IMR-90 (cell line): ENCODE measurements around the gene RASGRF2. TPM values are rescaled to one million over a fixed set of nuclear protein-coding genes. Genes with fewer than 3 reads are reported as not detected.

Source experiments
- ATAC-seq: fragments of 200-7000 bp; cut with Tn5 transposase; 2 replicates; pipeline ENCODE4 v1.9.1; 2020; ENCODE audit warnings: low read depth, mild to moderate bottlenecking, moderate library complexity
- BruUV-seq: library from RNA; stranded (reverse); fragments of 400-500 nt; replicated peaks from 2 replicates; lab custom pipeline; 2021; lab: Mats Ljungman, UMichigan
- CTCF ChIA-PET: fragments of 300-600 bp; formaldehyde crosslinking; extraction: SDS; loops from one replicate; lab custom pipeline; 2021; ENCODE audit warnings: antibody characterized with exemption; lab: Yijun Ruan, JAX
- POLR2A ChIA-PET: fragments of 300-600 bp; sonication (Branson Sonifier 250); formaldehyde crosslinking; loops from one replicate; lab custom pipeline; 2022; ENCODE audit warnings: antibody characterized with exemption; ENCODE audit not compliant: unreplicated experiment; lab: Charles Lee
- DNase-seq: peaks from one replicate; pipeline ENCODE4 v3.0.0; 2013
- H2AFZ ChIP-seq: replicated peaks from 2 replicates; pipeline ENCODE3; 2013; ENCODE audit warnings: low read length, mild to moderate bottlenecking; ENCODE audit not compliant: poor library complexity
- H2AK5ac ChIP-seq: 2 replicates; pipeline ENCODE4 v1.6.1; 2013; ENCODE audit warnings: low read depth, low read length, inconsistent platforms
- H2AK9ac ChIP-seq: replicated peaks from 2 replicates; pipeline ENCODE3; 2013; ENCODE audit warnings: mild to moderate bottlenecking, low read depth, low read length, moderate library complexity; ENCODE audit not compliant: poor library complexity
- H2BK120ac ChIP-seq: 2 replicates; pipeline ENCODE4 v1.6.1; 2013; ENCODE audit warnings: low read depth, low read length, inconsistent platforms
- H2BK15ac ChIP-seq: 3 replicates; pipeline ENCODE4 v1.6.1; 2013; ENCODE audit warnings: low read depth, low read length, inconsistent platforms
- H2BK20ac ChIP-seq: 2 replicates; pipeline ENCODE4 v1.6.1; 2013; ENCODE audit warnings: low read depth, mild to moderate bottlenecking, inconsistent platforms, low read length, moderate library complexity
- H2BK5ac ChIP-seq: 2 replicates; pipeline ENCODE4 v1.6.1; 2013; ENCODE audit warnings: mild to moderate bottlenecking, low read depth, low read length, inconsistent platforms; ENCODE audit not compliant: poor library complexity, severe bottlenecking
- H3K14ac ChIP-seq: replicated peaks from 2 replicates; pipeline ENCODE4 v1.6.1; 2013; ENCODE audit warnings: low read depth, low read length, inconsistent platforms
- H3K18ac ChIP-seq: 2 replicates; pipeline ENCODE4 v1.6.1; 2013; ENCODE audit warnings: low read depth, low read length, control low read depth
- H3K23ac ChIP-seq: 2 replicates; pipeline ENCODE4 v1.6.1; 2013; ENCODE audit warnings: low read depth, low read length, inconsistent platforms
- H3K27ac ChIP-seq: 2 replicates; pipeline ENCODE4 v1.5.1; 2013; ENCODE audit warnings: mild to moderate bottlenecking, control low read depth, low read length; ENCODE audit not compliant: insufficient read depth
- H3K27me3 ChIP-seq: 2 replicates; pipeline ENCODE4 v1.6.1; 2013; ENCODE audit warnings: low read length; ENCODE audit not compliant: control insufficient read depth, insufficient read depth
- H3K36me3 ChIP-seq: 2 replicates; pipeline ENCODE4 v1.6.1; 2013; ENCODE audit warnings: low read length, mixed read lengths; ENCODE audit not compliant: control insufficient read depth, insufficient read depth
- H3K4ac ChIP-seq: 2 replicates; pipeline ENCODE4 v1.6.1; 2013; ENCODE audit warnings: low read depth, low read length, inconsistent platforms
- H3K4me1 ChIP-seq: 2 replicates; pipeline ENCODE4 v1.6.1; 2013; ENCODE audit warnings: low read length, mixed read lengths; ENCODE audit not compliant: control insufficient read depth, insufficient read depth
- H3K4me2 ChIP-seq: 2 replicates; pipeline ENCODE4 v1.6.1; 2013; ENCODE audit warnings: low read depth, mild to moderate bottlenecking, control low read depth, low read length, moderate library complexity
- H3K4me3 ChIP-seq: 2 replicates; pipeline ENCODE4 v1.5.1; 2013; ENCODE audit warnings: low read depth, mild to moderate bottlenecking, control low read depth, low read length, moderate library complexity; ENCODE audit not compliant: insufficient read depth
- H3K56ac ChIP-seq: 2 replicates; pipeline ENCODE4 v1.6.1; 2013; ENCODE audit warnings: low read length, inconsistent platforms; ENCODE audit not compliant: insufficient read depth; ENCODE audit errors: extremely low read depth
- H3K79me1 ChIP-seq, 2 experiments: 2 replicates each; pipeline ENCODE4 v1.6.1; 2013; ENCODE audit warnings: low read length in 2 of 2, inconsistent platforms in 1 of 2, low read depth in 1 of 2
- H3K9ac ChIP-seq: 2 replicates; pipeline ENCODE4 v1.6.1; 2013; ENCODE audit warnings: low read depth, low read length, control low read depth
- H3K9me1 ChIP-seq: 2 replicates; pipeline ENCODE4 v1.6.1; 2013; ENCODE audit warnings: low read length, inconsistent platforms; ENCODE audit not compliant: insufficient read depth
- H3K9me3 ChIP-seq: 2 replicates; pipeline ENCODE4 v1.6.1; 2013; ENCODE audit warnings: low read length; ENCODE audit not compliant: control insufficient read depth, insufficient read depth
- H4K20me1 ChIP-seq: 2 replicates; pipeline ENCODE4 v1.6.1; 2013; ENCODE audit warnings: low read length, inconsistent platforms; ENCODE audit not compliant: insufficient read depth
- H4K5ac ChIP-seq: 2 replicates; pipeline ENCODE4 v1.6.1; 2013; ENCODE audit warnings: mild to moderate bottlenecking, low read depth, low read length, control low read depth
- H4K8ac ChIP-seq, 2 experiments: 2 replicates each; pipeline ENCODE4 v1.6.1; 2013; ENCODE audit warnings: low read depth in 2 of 2, low read length in 2 of 2, control low read depth in 1 of 2, inconsistent platforms in 1 of 2
- H4K91ac ChIP-seq: 2 replicates; pipeline ENCODE4 v1.6.1; 2013; ENCODE audit warnings: low read depth, low read length, inconsistent platforms; ENCODE audit not compliant: insufficient read depth
- BHLHE40 ChIP-seq: fragments of 150-350 bp; IDR thresholded peaks from 2 replicates; pipeline ENCODE4 v1.6.1; 2016; ENCODE audit warnings: mild to moderate bottlenecking, low read depth, low read length
- CEBPB ChIP-seq: IDR thresholded peaks from 2 replicates; pipeline ENCODE4 v1.6.1; 2012; ENCODE audit warnings: low read depth, low read length, improper control_type of control experiment
- CHD1 ChIP-seq: IDR thresholded peaks from 2 replicates; pipeline ENCODE4 v1.6.1; 2012; ENCODE audit warnings: low read depth, low read length, improper control_type of control experiment
- CTCF ChIP-seq: conservative IDR thresholded peaks from 2 replicates; pipeline ENCODE4 v1.5.1; 2012; ENCODE audit warnings: mild to moderate bottlenecking, low read depth, low read length, improper control_type of control experiment
- MAFK ChIP-seq: IDR thresholded peaks from 2 replicates; pipeline ENCODE4 v1.6.1; 2012; ENCODE audit warnings: low read depth, low read length, improper control_type of control experiment
- MXI1 ChIP-seq: IDR thresholded peaks from 2 replicates; pipeline ENCODE4 v1.6.1; 2012; ENCODE audit warnings: low read depth, mild to moderate bottlenecking, low read length, moderate library complexity, borderline replicate concordance
- NFE2L2 ChIP-seq: fragments of 150-350 bp; IDR thresholded peaks from 2 replicates; pipeline ENCODE4 v1.6.1; 2016; ENCODE audit warnings: low read depth, mild to moderate bottlenecking, low read length
- POLR2A ChIP-seq: IDR thresholded peaks from 2 replicates; pipeline ENCODE4 v1.6.1; 2012; ENCODE audit warnings: mild to moderate bottlenecking, low read depth, low read length
- RAD21 ChIP-seq: IDR thresholded peaks from 2 replicates; pipeline ENCODE4 v1.6.1; 2012; ENCODE audit warnings: low read length, improper control_type of control experiment
- RFX5 ChIP-seq: IDR thresholded peaks from 2 replicates; pipeline ENCODE4 v1.8.0; 2012; ENCODE audit warnings: low read depth, mild to moderate bottlenecking, low read length, moderate library complexity
- SMC3 ChIP-seq: fragments of 150-350 bp; IDR thresholded peaks from 2 replicates; pipeline ENCODE4 v1.6.1; 2016; ENCODE audit warnings: low read depth, mild to moderate bottlenecking, antibody characterized with exemption, low read length, moderate library complexity
- USF2 ChIP-seq: fragments of 150-350 bp; IDR thresholded peaks from 2 replicates; pipeline ENCODE4 v1.6.1; 2017; ENCODE audit warnings: mild to moderate bottlenecking, antibody characterized with exemption, low read length, low read depth
- WGBS, 2 experiments: methylation state at CpG; one replicate each; pipeline versions ENCODE4 v1.1.5 to v1.1.7; 2013; ENCODE audit warnings: missing lambda C conversion rate in 2 of 2; ENCODE audit not compliant: insufficient read length in 1 of 2; ENCODE audit errors: extremely low coverage in 2 of 2; 5-methylcytosine and 5-hydroxymethylcytosine counted together
- dilution Hi-C: fragments of 300-500 bp; cut with HindIII; formaldehyde crosslinking; loops from one replicate; pipeline ENCODE4 v1.14.3; 2018; ENCODE audit warnings: low sequenced_read_pairs; ENCODE audit not compliant: unreplicated experiment
- in situ Hi-C: fragments of 300-500 bp; cut with MboI; formaldehyde crosslinking; loops from 3 replicates; pipeline ENCODE4 v1.14.3; 2019; ENCODE audit warnings: low sequenced_read_pairs, inconsistent platforms, mixed read lengths
- intact Hi-C: fragments of 100-400 bp; cut with micrococcal nuclease; formaldehyde crosslinking; loops from 2 replicates; pipeline ENCODE4 v1.10.0; 2022
- polyA plus RNA-seq, 3 experiments: library from polyadenylated mRNA; depleted of rRNA; stranded (reverse); fragments of >200 nt; gene quantifications; 2 replicates each; pipeline ENCODE4 v1.2.3, GENCODE V29; 2012; ENCODE audit warnings: low replicate concordance in 1 of 3
- total RNA-seq: library from RNA; depleted of rRNA; stranded (reverse); fragments of >200 nt; gene quantifications from 2 replicates; pipeline ENCODE4 v1.2.3, GENCODE V29; 2012
- TF ChIP-seq, protein P1 (sequence below): fragments of 150-350 bp; IDR thresholded peaks from 2 replicates; pipeline ENCODE4 v1.6.1; 2016; ENCODE audit warnings: low read depth, mild to moderate bottlenecking, low read length, moderate library complexity, borderline replicate concordance

The RASGRF2 gene
- total and polyA plus RNA-seq, 2 of the 4 experiments (the other 2 are of a cell fraction): 2.9 to 5.0 TPM

GRCh38 chr5:80967500-80968181 is 7.5 kb downstream of the RASGRF2 start (continued):
- peak; percentile 36; the same call in 1 of the 2 replicates for TF ChIP-seq BHLHE40

- no CpG with 5 or more reads among the region's 4 CpGs for WGBS, 2 experiments
- no peak overlapping the region for H3K18ac ChIP-seq
- no peak for TF ChIP-seq USF2
- no peak for TF ChIP-seq CEBPB
- no peak for TF ChIP-seq CTCF
- TF ChIP-seq MXI1: no peak
- TF ChIP-seq MAFK: no peak
- TF ChIP-seq RAD21: no peak
- no peak for TF ChIP-seq RFX5
- TF ChIP-seq BHLHE40: no peak
- TF ChIP-seq POLR2A: no peak
- TF ChIP-seq CHD1: no peak
- no peak for TF ChIP-seq SMC3
- TF ChIP-seq NFE2L2: no peak
- TF ChIP-seq, protein P1, sequence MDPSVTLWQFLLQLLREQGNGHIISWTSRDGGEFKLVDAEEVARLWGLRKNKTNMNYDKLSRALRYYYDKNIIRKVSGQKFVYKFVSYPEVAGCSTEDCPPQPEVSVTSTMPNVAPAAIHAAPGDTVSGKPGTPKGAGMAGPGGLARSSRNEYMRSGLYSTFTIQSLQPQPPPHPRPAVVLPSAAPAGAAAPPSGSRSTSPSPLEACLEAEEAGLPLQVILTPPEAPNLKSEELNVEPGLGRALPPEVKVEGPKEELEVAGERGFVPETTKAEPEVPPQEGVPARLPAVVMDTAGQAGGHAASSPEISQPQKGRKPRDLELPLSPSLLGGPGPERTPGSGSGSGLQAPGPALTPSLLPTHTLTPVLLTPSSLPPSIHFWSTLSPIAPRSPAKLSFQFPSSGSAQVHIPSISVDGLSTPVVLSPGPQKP: no peak
Observed at GRCh38 chr5:80973027-80973426, 12.9 kb downstream of the RASGRF2 start.

More at GRCh38 chr5:80973027-80973426, 12.9 kb downstream of the RASGRF2 start:
- Histone ChIP-seq H4K20me1 (no peaks in the 10 kb centered on the region), H3K14ac (no peak overlapping the region), H3K4ac (peak overlapping the region; percentile 40; the same call in 1 of the 2 replicates), H4K8ac (no peak overlapping the region; a peak in 1 of 4 replicates), H3K27ac (no peak overlapping the region), H3K79me1 (peaks cover 28 to 68% of the 10 kb centered on the region in 2 experiments), H2BK20ac (no peak overlapping the region), H3K9ac (no peak overlapping the region), H3K56ac (no peak overlapping the region), H3K4me2 (no peak overlapping the region), H2AK9ac (no peak overlapping the region), H3K4me1 (peaks cover 15% of the 10 kb centered on the region), H2BK120ac (no peak overlapping the region), H4K5ac (no peak overlapping the region), H3K9me3 (no peaks in the 10 kb centered on the region), H3K4me3 (no peak overlapping the region), H2BK5ac (no peak overlapping the region), H3K27me3 (no peaks in the 10 kb centered on the region), H3K36me3 (no peaks in the 10 kb centered on the region), H3K23ac (no peak overlapping the region), H2AFZ (no peak overlapping the region), H2BK15ac (0 out of 3 replicates have a peak overlapping the region, but pooled peaks have one; percentile 6), H3K9me1 (peaks cover 24% of the 10 kb centered on the region), H2AK5ac (no peak overlapping the region), H4K91ac (no peak overlapping the region)
- DNase-seq: no peak
- ATAC-seq: no peak
- dilution Hi-C loops: no loop called here
- in situ Hi-C loops: no loop called here
- BruUV-seq: no TSS peak
- POLR2A ChIA-PET: no interaction called here
- CTCF ChIA-PET: no interaction called here
- intact Hi-C loops: no loop called here
